NCI-H774 (cell line): ENCODE data around the gene EWSR1.

Experiments
- DNase-seq: peaks from one replicate; lab custom pipeline; 2025; lab: John Stamatoyannopoulos, UW

Gene EWSR1

GRCh38 chr22:29269230-29269604, 1.1 kb downstream of the EWSR1 start:
- DNase-seq: no peak

GRCh38 chr22:29269731-29270474, 1.8 kb downstream of the EWSR1 start:
- no peak for DNase-seq

- no peak for DNase-seq
Measured at GRCh38 chr22:29270475-29271271, 2.6 kb downstream of the EWSR1 start.

GRCh38 chr22:29272624-29273023, 4.6 kb downstream of the EWSR1 start:
- DNase-seq: no peak

- DNase-seq: no peak
Measured at GRCh38 chr22:29275167-29275566, 7.1 kb downstream of the EWSR1 start.

- DNase-seq: no peak
Measured at GRCh38 chr22:29275819-29276565, 7.9 kb downstream of the EWSR1 start.

GRCh38 chr22:29277927-29278326, 9.9 kb downstream of the EWSR1 start:
- no peak for DNase-seq

GRCh38 chr22:29284196-29284595, 16.1 kb downstream of the EWSR1 start:
- DNase-seq: no peak

GRCh38 chr22:29288837-29289236, 20.8 kb downstream of the EWSR1 start:
- no peak for DNase-seq

- DNase-seq: no peak
Measured at GRCh38 chr22:29290061-29290460, 22.0 kb downstream of the EWSR1 start.

- no peak for DNase-seq
Measured at GRCh38 chr22:29291215-29291614, 23.1 kb downstream of the EWSR1 start.

- no peak for DNase-seq
Measured at GRCh38 chr22:29292379-29292778, 24.3 kb downstream of the EWSR1 start.

- DNase-seq: no peak
Measured at GRCh38 chr22:29298641-29299040, 30.6 kb downstream of the EWSR1 start.

GRCh38 chr22:29299136-29299900, 31.2 kb downstream of the EWSR1 start:
- no peak for DNase-seq

- DNase-seq: no peak
Measured at GRCh38 chr22:29300467-29300806, 32.4 kb downstream of the EWSR1 start.

- DNase-seq: no peak
Measured at GRCh38 chr22:29300807-29301601, 32.9 kb downstream of the EWSR1 start.

GRCh38 chr22:29301716-29302401, 33.8 kb downstream of the EWSR1 start:
- DNase-seq: no peak

GRCh38 chr22:29302402-29302680, 34.3 kb downstream of the EWSR1 start:
- no peak for DNase-seq

GRCh38 chr22:29302681-29303465, 34.8 kb downstream of the EWSR1 start:
- DNase-seq: no peak

GRCh38 chr22:29305836-29306174, 37.7 kb downstream of the EWSR1 start:
- DNase-seq: no peak
